ENCODE measurements around the gene SPAG16.
"Not testable (repeated sequence)": the region's sequence is repeated elsewhere in the genome, so short reads cannot be mapped to it uniquely, and the experiment has no call there.

Gene SPAG16

GRCh38 chr2:213689585-213689984 is 405.3 kb downstream of the SPAG16 start:
- no peak for DNase-seq (ENCODE audit: low spot score)
- TF ChIP-seq, protein P1, sequence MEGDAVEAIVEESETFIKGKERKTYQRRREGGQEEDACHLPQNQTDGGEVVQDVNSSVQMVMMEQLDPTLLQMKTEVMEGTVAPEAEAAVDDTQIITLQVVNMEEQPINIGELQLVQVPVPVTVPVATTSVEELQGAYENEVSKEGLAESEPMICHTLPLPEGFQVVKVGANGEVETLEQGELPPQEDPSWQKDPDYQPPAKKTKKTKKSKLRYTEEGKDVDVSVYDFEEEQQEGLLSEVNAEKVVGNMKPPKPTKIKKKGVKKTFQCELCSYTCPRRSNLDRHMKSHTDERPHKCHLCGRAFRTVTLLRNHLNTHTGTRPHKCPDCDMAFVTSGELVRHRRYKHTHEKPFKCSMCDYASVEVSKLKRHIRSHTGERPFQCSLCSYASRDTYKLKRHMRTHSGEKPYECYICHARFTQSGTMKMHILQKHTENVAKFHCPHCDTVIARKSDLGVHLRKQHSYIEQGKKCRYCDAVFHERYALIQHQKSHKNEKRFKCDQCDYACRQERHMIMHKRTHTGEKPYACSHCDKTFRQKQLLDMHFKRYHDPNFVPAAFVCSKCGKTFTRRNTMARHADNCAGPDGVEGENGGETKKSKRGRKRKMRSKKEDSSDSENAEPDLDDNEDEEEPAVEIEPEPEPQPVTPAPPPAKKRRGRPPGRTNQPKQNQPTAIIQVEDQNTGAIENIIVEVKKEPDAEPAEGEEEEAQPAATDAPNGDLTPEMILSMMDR (IDR thresholded peaks at IDR 0.05; ENCODE audit: extremely low read depth, insufficient read depth, missing control alignments) = no peak
- in situ Hi-C loops (cut with MboI; ENCODE audit: low pct_unique_long_range_greater_than_20kb, low sequenced_read_pairs, unreplicated experiment) = no loop called here

DNA sequence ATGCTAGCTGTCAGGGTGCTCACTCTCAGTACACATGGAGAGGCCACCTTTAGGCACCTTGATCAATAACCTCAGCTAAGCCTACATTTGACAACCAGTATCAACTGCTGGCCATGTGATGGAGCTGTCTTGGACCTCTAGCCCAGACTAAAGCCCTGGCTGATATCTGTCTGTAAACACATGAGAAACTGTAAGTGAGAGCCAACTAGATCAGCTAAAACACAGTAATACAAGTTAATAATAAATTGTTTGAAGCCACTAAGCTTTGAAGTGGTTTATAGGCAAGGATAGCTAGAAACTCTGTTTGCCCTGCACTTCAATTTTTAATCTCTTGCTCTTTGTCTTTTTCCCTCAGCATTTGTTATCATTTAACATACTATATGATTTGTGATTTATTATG is 407.1 kb downstream of the SPAG16 start:
- no peak for DNase-seq (ENCODE audit: low spot score)
- in situ Hi-C loops (cut with MboI; ENCODE audit: low pct_unique_long_range_greater_than_20kb, low sequenced_read_pairs, unreplicated experiment) = no loop called here
- TF ChIP-seq, protein P1 (IDR thresholded peaks at IDR 0.05; ENCODE audit: extremely low read depth, insufficient read depth, missing control alignments) = no peak

GRCh38 chr2:213696442-213696841 is 412.2 kb downstream of the SPAG16 start:
- TF ChIP-seq, protein P1 (IDR thresholded peaks at IDR 0.05; ENCODE audit: extremely low read depth, insufficient read depth, missing control alignments) = no peak
- no peak for DNase-seq (ENCODE audit: low spot score)
- in situ Hi-C loops (cut with MboI; ENCODE audit: low pct_unique_long_range_greater_than_20kb, low sequenced_read_pairs, unreplicated experiment) = no loop called here

DNA sequence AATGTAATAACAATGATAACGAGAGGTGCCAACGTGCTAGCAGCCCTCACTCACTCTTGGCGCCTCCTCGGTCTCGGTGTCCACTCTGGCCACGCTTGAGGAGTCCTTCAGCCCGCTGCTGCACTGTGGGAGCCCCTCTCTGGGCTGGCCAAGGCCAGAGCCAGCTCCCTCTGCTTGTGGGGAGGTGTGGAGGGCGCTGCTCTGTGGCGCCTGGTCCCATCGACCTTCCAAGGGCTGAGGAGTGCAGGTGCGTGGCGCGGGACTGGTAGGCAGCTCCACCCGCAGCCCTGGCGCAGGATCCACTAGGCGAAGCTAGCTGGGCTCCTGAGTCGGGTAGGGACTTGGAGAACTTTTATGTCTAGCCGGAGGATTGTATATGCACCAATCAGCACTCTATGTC is 417.1 kb downstream of the SPAG16 start:
- in situ Hi-C loops (cut with MboI; ENCODE audit: low pct_unique_long_range_greater_than_20kb, low sequenced_read_pairs, unreplicated experiment); DNase-seq (ENCODE audit: low spot score): not testable (repeated sequence)

DNA sequence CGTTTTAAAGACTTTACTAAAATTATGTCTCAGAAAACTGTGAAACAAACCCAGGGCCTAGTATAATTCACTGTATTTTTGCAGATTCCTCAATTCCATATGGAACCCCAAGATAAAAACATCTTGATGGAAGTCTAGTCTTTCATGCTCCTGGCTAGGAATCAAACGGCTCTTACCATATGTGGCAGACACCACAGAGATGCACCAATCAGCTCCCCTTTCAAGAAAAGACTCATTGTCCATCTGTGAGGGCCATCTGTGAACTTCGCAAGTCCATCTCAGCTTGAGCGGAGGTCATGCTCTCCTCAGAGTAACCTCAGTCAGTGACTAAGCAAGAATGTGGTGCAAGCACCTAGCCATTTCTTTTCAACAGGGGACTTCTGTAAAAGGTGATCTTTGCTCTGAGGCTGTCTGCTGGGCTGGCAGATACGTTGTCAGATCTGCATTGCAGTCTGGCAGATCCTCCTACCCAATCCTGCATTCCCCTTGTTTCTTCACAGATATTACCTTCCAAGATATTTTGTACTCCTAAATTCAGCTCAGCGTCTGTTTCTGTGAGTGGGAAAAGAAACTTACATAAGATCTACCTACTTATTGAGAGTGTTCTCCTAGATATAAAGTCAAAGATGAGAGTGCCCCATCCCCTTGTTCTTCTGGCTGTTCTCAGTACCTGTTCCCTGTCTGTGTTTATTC is 419.3 kb downstream of the SPAG16 start:
- in situ Hi-C loops (cut with MboI; ENCODE audit: low pct_unique_long_range_greater_than_20kb, low sequenced_read_pairs, unreplicated experiment) = no loop called here
- TF ChIP-seq, protein P1 (IDR thresholded peaks at IDR 0.05; ENCODE audit: extremely low read depth, insufficient read depth, missing control alignments) = no peak
- DNase-seq (ENCODE audit: low spot score) = no peak

GRCh38 chr2:213710164-213710563 is 425.9 kb downstream of the SPAG16 start:
- in situ Hi-C loops (cut with MboI; ENCODE audit: low pct_unique_long_range_greater_than_20kb, low sequenced_read_pairs, unreplicated experiment) = no loop called here
- DNase-seq (ENCODE audit: low spot score) = no peak
- TF ChIP-seq, protein P1 (IDR thresholded peaks at IDR 0.05; ENCODE audit: extremely low read depth, insufficient read depth, missing control alignments) = no peak

DNA sequence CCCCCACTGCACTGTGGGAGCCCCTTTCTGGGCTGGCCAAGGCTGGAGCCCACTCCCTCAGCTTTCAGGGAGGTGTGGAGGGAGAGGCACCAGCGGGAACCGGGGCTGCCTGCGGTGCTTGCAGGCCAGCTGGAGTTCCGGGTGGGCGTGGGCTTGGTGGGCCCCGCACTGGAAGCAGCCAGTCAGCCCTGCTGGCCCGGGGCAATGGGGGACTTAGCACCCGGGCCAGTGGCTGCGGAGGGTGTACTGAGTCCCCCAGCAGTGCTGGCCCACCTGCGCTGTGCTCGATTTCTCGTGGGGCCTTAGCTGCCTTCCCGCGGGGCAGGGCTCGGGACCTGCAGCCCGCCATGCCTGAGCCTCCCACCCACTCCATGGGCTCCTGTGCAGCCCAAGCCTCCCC is 434.1 kb downstream of the SPAG16 start:
- not testable (repeated sequence) for DNase-seq (ENCODE audit: low spot score)

GRCh38 chr2:213722565-213722964 is 438.3 kb downstream of the SPAG16 start:
- in situ Hi-C loops (cut with MboI; ENCODE audit: low pct_unique_long_range_greater_than_20kb, low sequenced_read_pairs, unreplicated experiment) = no loop called here
- TF ChIP-seq, protein P1 (IDR thresholded peaks at IDR 0.05; ENCODE audit: extremely low read depth, insufficient read depth, missing control alignments) = no peak
- DNase-seq (ENCODE audit: low spot score) = no peak

More for the DNA sequence above, 434.1 kb downstream of the SPAG16 start:
- in situ Hi-C loops (cut with MboI; ENCODE audit: low pct_unique_long_range_greater_than_20kb, low sequenced_read_pairs, unreplicated experiment) = not testable (repeated sequence)

Measured in GM13977 (cell line).